ENCODE measurements around the gene LRRC71. TPM values are rescaled to one million over a fixed set of nuclear protein-coding genes. Genes with fewer than 3 reads are reported as not detected.

LRRC71 gene
- total RNA-seq, 1 donor from 2014 or later, result 0.14 TPM

DNA sequence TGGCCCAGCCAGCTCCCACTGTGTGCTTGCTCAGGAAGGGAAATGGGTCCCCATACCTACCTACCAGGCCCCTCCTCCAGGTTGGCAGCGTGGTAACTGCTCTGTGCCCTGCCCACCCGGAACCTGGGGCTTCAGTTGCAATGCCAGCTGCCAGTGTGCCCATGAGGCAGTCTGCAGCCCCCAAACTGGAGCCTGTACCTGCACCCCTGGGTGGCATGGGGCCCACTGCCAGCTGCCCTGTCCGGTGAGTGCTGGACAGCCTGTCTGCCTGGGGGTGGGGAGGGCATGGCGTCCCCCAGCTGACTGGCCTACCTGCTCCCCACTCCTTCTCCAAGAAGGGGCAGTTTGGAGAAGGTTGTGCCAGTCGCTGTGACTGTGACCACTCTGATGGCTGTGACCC, 10.8 kb upstream of the LRRC71 start:
- no peaks in the 10 kb centered on the region for H3K79me2 ChIP-seq (ENCODE audit: insufficient read depth, low read length)
- H3K4me1 ChIP-seq (ENCODE audit: insufficient read depth, low read length), result peaks cover 33% of the 10 kb centered on the region
- H3K27ac ChIP-seq (ENCODE audit: low read depth, low read length), result no peak overlapping the region
- FAIRE-seq, result no peak
- Mint-ChIP-seq H3K9me3 (ENCODE audit: unreplicated experiment) (peaks cover 2% of the 10 kb centered on the region), H3K4me3 (ENCODE audit: unreplicated experiment) (no peak overlapping the region), H3K27ac (ENCODE audit: unreplicated experiment) (no peak overlapping the region), H3K4me1 (ENCODE audit: low read depth, unreplicated experiment) (peaks cover 25% of the 10 kb centered on the region), H3K27me3 (ENCODE audit: low read depth, unreplicated experiment) (peaks cover 5% of the 10 kb centered on the region), H3K36me3 (ENCODE audit: low read depth, unreplicated experiment) (peaks cover 16% of the 10 kb centered on the region)
- TF ChIP-seq EZH2 (IDR thresholded peaks at IDR 0.05; ENCODE audit: insufficient read depth, low read length), result no peak
- TF ChIP-seq, protein P1, sequence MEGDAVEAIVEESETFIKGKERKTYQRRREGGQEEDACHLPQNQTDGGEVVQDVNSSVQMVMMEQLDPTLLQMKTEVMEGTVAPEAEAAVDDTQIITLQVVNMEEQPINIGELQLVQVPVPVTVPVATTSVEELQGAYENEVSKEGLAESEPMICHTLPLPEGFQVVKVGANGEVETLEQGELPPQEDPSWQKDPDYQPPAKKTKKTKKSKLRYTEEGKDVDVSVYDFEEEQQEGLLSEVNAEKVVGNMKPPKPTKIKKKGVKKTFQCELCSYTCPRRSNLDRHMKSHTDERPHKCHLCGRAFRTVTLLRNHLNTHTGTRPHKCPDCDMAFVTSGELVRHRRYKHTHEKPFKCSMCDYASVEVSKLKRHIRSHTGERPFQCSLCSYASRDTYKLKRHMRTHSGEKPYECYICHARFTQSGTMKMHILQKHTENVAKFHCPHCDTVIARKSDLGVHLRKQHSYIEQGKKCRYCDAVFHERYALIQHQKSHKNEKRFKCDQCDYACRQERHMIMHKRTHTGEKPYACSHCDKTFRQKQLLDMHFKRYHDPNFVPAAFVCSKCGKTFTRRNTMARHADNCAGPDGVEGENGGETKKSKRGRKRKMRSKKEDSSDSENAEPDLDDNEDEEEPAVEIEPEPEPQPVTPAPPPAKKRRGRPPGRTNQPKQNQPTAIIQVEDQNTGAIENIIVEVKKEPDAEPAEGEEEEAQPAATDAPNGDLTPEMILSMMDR (IDR thresholded peaks at IDR 0.05; ENCODE audit: insufficient read depth, low read depth, low read length), result no peak
- H3K4me3 ChIP-seq (ENCODE audit: insufficient read depth, low read depth, low read length), result no peak overlapping the region
- DNase-seq (ENCODE audit: low read depth), result no peak
- H3K36me3 ChIP-seq (ENCODE audit: insufficient read depth, low read length), result no peaks in the 10 kb centered on the region
- H3K4me2 ChIP-seq (ENCODE audit: low read length), result no peak overlapping the region
- no peak overlapping the region for H3K9ac ChIP-seq (ENCODE audit: low read length)
- H2AFZ ChIP-seq (ENCODE audit: low read depth, low read length), result no peak overlapping the region
- H4K20me1 ChIP-seq (ENCODE audit: insufficient read depth, low read length), result peaks cover 10% of the 10 kb centered on the region
- H3K9me3 ChIP-seq (ENCODE audit: insufficient read depth, low read depth, low read length), result peaks cover 6% of the 10 kb centered on the region
- H3K27me3 ChIP-seq (ENCODE audit: insufficient read depth, low read length), result no peaks in the 10 kb centered on the region

DNA sequence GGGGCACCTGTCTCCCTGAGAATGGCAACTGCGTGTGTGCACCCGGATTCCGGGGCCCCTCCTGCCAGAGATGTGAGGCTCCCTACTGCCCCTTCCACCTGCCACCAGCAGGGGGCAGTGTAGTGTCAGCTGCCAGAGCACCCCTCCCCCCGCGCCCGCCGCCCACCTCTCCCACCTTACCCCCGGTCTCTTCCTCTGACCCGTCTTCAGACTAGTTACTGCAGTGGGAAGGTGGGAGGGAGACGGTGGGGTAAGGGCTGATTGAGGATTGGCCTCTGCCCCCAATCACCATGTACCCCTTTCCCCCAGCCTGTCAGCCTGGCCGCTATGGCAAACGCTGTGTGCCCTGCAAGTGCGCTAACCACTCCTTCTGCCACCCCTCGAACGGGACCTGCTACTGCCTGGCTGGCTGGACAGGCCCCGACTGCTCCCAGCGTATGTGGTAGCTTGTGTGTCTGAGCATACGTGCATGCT, 10.1 kb upstream of the LRRC71 start:
- H3K9me3 Mint-ChIP-seq (ENCODE audit: unreplicated experiment), result peaks cover 3% of the 10 kb centered on the region
- DNase-seq (ENCODE audit: low read depth), result no peak

More for the DNA sequence above, 10.1 kb upstream of the LRRC71 start:
- peaks cover 6% of the 10 kb centered on the region for H3K27me3 Mint-ChIP-seq (ENCODE audit: low read depth, unreplicated experiment)
- peaks cover 10% of the 10 kb centered on the region for H4K20me1 ChIP-seq (ENCODE audit: insufficient read depth, low read length)
- no peak overlapping the region for H3K9ac ChIP-seq (ENCODE audit: low read length)
- peaks cover 38% of the 10 kb centered on the region for H3K4me1 ChIP-seq (ENCODE audit: insufficient read depth, low read length)
- no peak overlapping the region for H3K4me3 ChIP-seq (ENCODE audit: insufficient read depth, low read depth, low read length)
- no peak overlapping the region for H3K27ac Mint-ChIP-seq (ENCODE audit: unreplicated experiment)
- no peak overlapping the region for H3K27ac ChIP-seq (ENCODE audit: low read depth, low read length)
- H3K9me3 ChIP-seq (ENCODE audit: insufficient read depth, low read depth, low read length), result peaks cover 6% of the 10 kb centered on the region
- no peak overlapping the region for H3K4me3 Mint-ChIP-seq (ENCODE audit: unreplicated experiment)
- no peaks in the 10 kb centered on the region for H3K79me2 ChIP-seq (ENCODE audit: insufficient read depth, low read length)
- FAIRE-seq, result no peak
- H2AFZ ChIP-seq (ENCODE audit: low read depth, low read length), result no peak overlapping the region
- TF ChIP-seq EZH2 (IDR thresholded peaks at IDR 0.05; ENCODE audit: insufficient read depth, low read length), result no peak
- TF ChIP-seq, protein P1 (IDR thresholded peaks at IDR 0.05; ENCODE audit: insufficient read depth, low read depth, low read length), result peak; percentile 20
- peaks cover 31% of the 10 kb centered on the region for H3K4me1 Mint-ChIP-seq (ENCODE audit: low read depth, unreplicated experiment)
- peaks cover 6% of the 10 kb centered on the region for H3K36me3 ChIP-seq (ENCODE audit: insufficient read depth, low read length)
- no peaks in the 10 kb centered on the region for H3K27me3 ChIP-seq (ENCODE audit: insufficient read depth, low read length)
- H3K4me2 ChIP-seq (ENCODE audit: low read length), result no peak overlapping the region
- H3K36me3 Mint-ChIP-seq (ENCODE audit: low read depth, unreplicated experiment), result peaks cover 17% of the 10 kb centered on the region

All from astrocyte (in vitro differentiated cells and primary cell).